CD4-positive, alpha-beta T cell treated with Interleukin-2 at 100 ng/mL for 4 hours (primary cell): ENCODE data around the gene ADAMTS19.
"Not testable (repeated sequence)": the region's sequence is repeated elsewhere in the genome, so short reads cannot be mapped to it uniquely, and the experiment has no call there.

Experiments used
- DNase-seq: peaks from one replicate; pipeline ENCODE4 v3.0.0-alpha.2; 2020; ENCODE audit warnings: low spot score

The ADAMTS19 gene

GRCh38 chr5:129477532-129477931 is 17.4 kb downstream of the ADAMTS19 start:
- no peak for DNase-seq

- no peak for DNase-seq
Measured at GRCh38 chr5:129481161-129481560, 21.1 kb downstream of the ADAMTS19 start.

GRCh38 chr5:129496421-129496820 is 36.3 kb downstream of the ADAMTS19 start:
- DNase-seq: no peak

- no peak for DNase-seq
Measured at GRCh38 chr5:129496864-129497595, 36.9 kb downstream of the ADAMTS19 start.

- no peak for DNase-seq
Measured at GRCh38 chr5:129499208-129499852, 39.2 kb downstream of the ADAMTS19 start.

GRCh38 chr5:129500101-129500500 is 40.0 kb downstream of the ADAMTS19 start:
- DNase-seq: no peak

- DNase-seq: no peak
Measured at GRCh38 chr5:129506086-129506485, 46.0 kb downstream of the ADAMTS19 start.

GRCh38 chr5:129506950-129507349 is 46.9 kb downstream of the ADAMTS19 start:
- DNase-seq: no peak

- no peak for DNase-seq
Measured at GRCh38 chr5:129507527-129507926, 47.4 kb downstream of the ADAMTS19 start.

GRCh38 chr5:129508606-129509005 is 48.5 kb downstream of the ADAMTS19 start:
- no peak for DNase-seq

GRCh38 chr5:129509363-129509975 is 49.4 kb downstream of the ADAMTS19 start:
- DNase-seq: no peak

- no peak for DNase-seq
Measured at GRCh38 chr5:129511291-129511690, 51.2 kb downstream of the ADAMTS19 start.

- DNase-seq: no peak
Measured at GRCh38 chr5:129541051-129541450, 81.0 kb downstream of the ADAMTS19 start.

GRCh38 chr5:129541648-129542251 is 81.7 kb downstream of the ADAMTS19 start:
- no peak for DNase-seq

- DNase-seq: no peak
Measured at GRCh38 chr5:129547137-129547536, 87.0 kb downstream of the ADAMTS19 start.

GRCh38 chr5:129554134-129554904 is 94.2 kb downstream of the ADAMTS19 start:
- DNase-seq: no peak

- no peak for DNase-seq
Measured at GRCh38 chr5:129563585-129563984, 103.5 kb downstream of the ADAMTS19 start.

- no peak for DNase-seq
Measured at GRCh38 chr5:129569295-129569694, 109.2 kb downstream of the ADAMTS19 start.

GRCh38 chr5:129572060-129572459 is 112.0 kb downstream of the ADAMTS19 start:
- no peak for DNase-seq

GRCh38 chr5:129584496-129584895 is 124.4 kb downstream of the ADAMTS19 start:
- not testable (repeated sequence) for DNase-seq

- DNase-seq: no peak
Measured at GRCh38 chr5:129591508-129592160, 131.5 kb downstream of the ADAMTS19 start.

GRCh38 chr5:129593525-129593924 is 133.4 kb downstream of the ADAMTS19 start:
- DNase-seq: no peak
